ENCODE results near the gene AFF1.

- no peak for TF ChIP-seq CTCF (IDR thresholded peaks at IDR 0.05)
- TF ChIP-seq POLR2A (IDR thresholded peaks at IDR 0.05): no peak
Observed at GRCh38 chr4:86990510-86990909, 55.7 kb downstream of the AFF1 start.
